Measurements from ENCODE around the gene PLSCR5. TPM values are rescaled to one million over a fixed set of nuclear protein-coding genes. Genes with fewer than 3 reads are reported as not detected.

The PLSCR5 gene
- polyA plus RNA-seq, 1 of the 3 experiments (the other 2 are of a cell fraction), result not detected

GRCh38 chr3:146566138-146566537 lies 39.0 kb downstream of the PLSCR5 start:
- Histone ChIP-seq H3K9me3 (no peaks in the 10 kb centered on the region), H3K4me1 (ENCODE audit: control insufficient read depth in 1 of 2, insufficient read depth in 2 of 2, low read depth in 1 of 2, low read length in 1 of 2) (no peaks in the 10 kb centered on the region), H3K9ac (no peak overlapping the region), H3K36me3 (replicated peaks in 1 of 2; ENCODE audit: control insufficient read depth in 1 of 2, insufficient read depth in 2 of 2, low read length in 1 of 2) (no peaks in the 10 kb centered on the region), H3K79me2 (ENCODE audit: insufficient read depth) (no peaks in the 10 kb centered on the region), H3K9me2 (no peaks in the 10 kb centered on the region), H3K4me3 (ENCODE audit: low read depth in 2 of 2, low read length in 1 of 2) (no peak overlapping the region), H3K27me3 (ENCODE audit: insufficient read depth) (no peaks in the 10 kb centered on the region; the same call in 1 of the 2 replicates), H3F3A (replicated peaks; ENCODE audit: insufficient read depth) (no peaks in the 10 kb centered on the region), H2AFZ (ENCODE audit: low read depth) (no peak overlapping the region), H4K20me1 (ENCODE audit: insufficient read depth) (no peaks in the 10 kb centered on the region), H3K27ac (ENCODE audit: low read depth in 2 of 2, low read length in 1 of 2) (no peak overlapping the region), H3K4me2 (no peak overlapping the region)
- ChIA-PET POLR2A (no interaction called here), CTCF (no interaction called here)
- no peak for DNase-seq
- TF ChIP-seq NRF1 (IDR thresholded peaks at IDR 0.05; ENCODE audit: low read depth, low read length) (no peak), IRF3 (IDR thresholded peaks at IDR 0.05; ENCODE audit: low read depth, low read length) (no peak), TAF1 (IDR thresholded peaks at IDR 0.05; ENCODE audit: borderline replicate concordance, low read depth, low read length) (no peak), GABPA (IDR thresholded peaks at IDR 0.05; ENCODE audit: low read depth) (no peak), RCOR1 (IDR thresholded peaks at IDR 0.05; ENCODE audit: low read length) (no peak), NFIC (IDR thresholded peaks at IDR 0.05; ENCODE audit: borderline replicate concordance) (no peak), PBX3 (IDR thresholded peaks at IDR 0.05) (no peak), RFX5 (IDR thresholded peaks at IDR 0.05; ENCODE audit: low read length) (no peak), EZH2phosphoT487 (IDR thresholded peaks at IDR 0.05; ENCODE audit: borderline replicate concordance, low read depth) (no peak), ELF1 (IDR thresholded peaks at IDR 0.05) (no peak)

- no peak for DNase-seq
- Histone ChIP-seq H3K27ac (ENCODE audit: low read depth in 2 of 2, low read length in 1 of 2) (no peak overlapping the region), H3K9me3 (no peaks in the 10 kb centered on the region), H2AFZ (ENCODE audit: low read depth) (no peak overlapping the region), H3K9me2 (no peaks in the 10 kb centered on the region), H3K4me2 (no peak overlapping the region), H3K36me3 (replicated peaks in 1 of 2; ENCODE audit: control insufficient read depth in 1 of 2, insufficient read depth in 2 of 2, low read length in 1 of 2) (no peaks in the 10 kb centered on the region), H3K4me3 (ENCODE audit: low read depth in 2 of 2, low read length in 1 of 2) (no peak overlapping the region), H4K20me1 (ENCODE audit: insufficient read depth) (no peaks in the 10 kb centered on the region), H3K9ac (no peak overlapping the region), H3F3A (replicated peaks; ENCODE audit: insufficient read depth) (no peaks in the 10 kb centered on the region), H3K79me2 (ENCODE audit: insufficient read depth) (no peaks in the 10 kb centered on the region), H3K27me3 (ENCODE audit: insufficient read depth) (no peaks in the 10 kb centered on the region; the same call in 1 of the 2 replicates), H3K4me1 (ENCODE audit: control insufficient read depth in 1 of 2, insufficient read depth in 2 of 2, low read depth in 1 of 2, low read length in 1 of 2) (no peaks in the 10 kb centered on the region)
- ChIA-PET CTCF (no interaction called here), POLR2A (no interaction called here)
- 0% methylated on average over 1 of the region's 1 CpG for WGBS (ENCODE audit: low lambda C conversion rate)
- TF ChIP-seq RXRA (IDR thresholded peaks at IDR 0.05; ENCODE audit: borderline replicate concordance, low read depth) (no peak), RFX5 (IDR thresholded peaks at IDR 0.05; ENCODE audit: low read length) (no peak), SMC3 (IDR thresholded peaks at IDR 0.05; ENCODE audit: low read depth, low read length) (no peak), FOSL2 (IDR thresholded peaks at IDR 0.05; ENCODE audit: borderline replicate concordance, low read depth) (no peak), IRF3 (IDR thresholded peaks at IDR 0.05; ENCODE audit: low read depth, low read length) (no peak), YY1 (IDR thresholded peaks at IDR 0.05; ENCODE audit: low read depth) (no peak), JUND (IDR thresholded peaks at IDR 0.05) (no peak), RAD21 (IDR thresholded peaks at IDR 0.05; ENCODE audit: low read length) (no peak)
These were observed 43.3 kb downstream of the PLSCR5 start for GRCh38 chr3:146561879-146562278.

Data from SK-N-SH (cell line).